Caco-2 (cell line): ENCODE measurements around the gene MACROD2. TPM values are rescaled to one million over a fixed set of nuclear protein-coding genes. Genes with fewer than 3 reads are reported as not detected.
A peak's percentile ranks its signal among the peaks of the same experiment; 100 is the strongest.

Experiments
- BruUV-seq: library from RNA; stranded (reverse); fragments of 400-500 nt; replicated peaks from 2 replicates; lab custom pipeline; 2021; lab: Mats Ljungman, UMichigan
- CTCF ChIA-PET: fragments of 300-600 bp; sonication (Branson Sonifier 250); formaldehyde crosslinking; loops from one replicate; lab custom pipeline; 2022; ENCODE audit warnings: antibody characterized with exemption; lab: Charles Lee
- POLR2A ChIA-PET: fragments of 300-600 bp; sonication (Branson Sonifier 250); formaldehyde crosslinking; loops from one replicate; lab custom pipeline; 2022; ENCODE audit warnings: antibody characterized with exemption; lab: Charles Lee
- DNase-seq, 2 experiments: peaks; one replicate each; pipeline versions ENCODE4 v3.0.0 to v3.0.0-alpha.2; 2020 to 2022
- H3K27me3 ChIP-seq: replicated peaks from 2 replicates; pipeline ENCODE4 v1.6.0; 2011; ENCODE audit warnings: low read length; ENCODE audit not compliant: control insufficient read depth, insufficient read depth
- H3K36me3 ChIP-seq: 2 replicates; pipeline ENCODE4 v1.5.1; 2011; ENCODE audit warnings: low read length; ENCODE audit not compliant: control insufficient read depth, insufficient read depth
- H3K4me1 ChIP-seq: fragments of 250-450 bp; sonication (Bioruptor Pico); 2 replicates; pipeline ENCODE4 v1.5.1; 2020; ENCODE audit warnings: mild to moderate bottlenecking
- H3K4me3 ChIP-seq: 2 replicates; pipeline ENCODE4 v1.5.1; 2011; ENCODE audit warnings: low read depth, mild to moderate bottlenecking, control low read depth, low read length
- H3K9me3 ChIP-seq: fragments of 250-450 bp; sonication (Bioruptor Pico); 2 replicates; pipeline ENCODE4 v1.5.1; 2020; ENCODE audit warnings: mild to moderate bottlenecking, moderate library complexity
- H3K27ac Mint-ChIP-seq: one replicate; pipeline ENCODE4 v1.8.0; 2022; ENCODE audit warnings: mixed read lengths; ENCODE audit not compliant: unreplicated experiment
- H3K27me3 Mint-ChIP-seq: one replicate; pipeline ENCODE4 v1.8.0; 2022; ENCODE audit warnings: mixed read lengths; ENCODE audit not compliant: insufficient read depth, unreplicated experiment
- H3K36me3 Mint-ChIP-seq: one replicate; pipeline ENCODE4 v1.8.0; 2022; ENCODE audit warnings: mild to moderate bottlenecking, mixed read lengths; ENCODE audit not compliant: insufficient read depth, unreplicated experiment
- H3K4me1 Mint-ChIP-seq: one replicate; pipeline ENCODE4 v1.8.0; 2022; ENCODE audit warnings: low read depth, mixed read lengths; ENCODE audit not compliant: unreplicated experiment
- H3K4me3 Mint-ChIP-seq: one replicate; pipeline ENCODE4 v1.8.0; 2022; ENCODE audit warnings: mild to moderate bottlenecking, moderate library complexity, mixed read lengths; ENCODE audit not compliant: unreplicated experiment
- H3K9me3 Mint-ChIP-seq: one replicate; pipeline ENCODE4 v1.8.0; 2022; ENCODE audit warnings: mixed read lengths; ENCODE audit not compliant: unreplicated experiment
- intact Hi-C: fragments of 100-400 bp; cut with micrococcal nuclease; formaldehyde crosslinking; loops from one replicate; pipeline ENCODE4 v1.10.0; 2022; ENCODE audit not compliant: unreplicated experiment
- total RNA-seq: library from RNA; stranded (reverse); gene quantifications from 2 replicates; pipeline ENCODE4 v1.2.3, GENCODE V29; 2022
- TF ChIP-seq, protein P1 (sequence below), 2 experiments: fragments of 200-600 bp in 1 of 2; IDR thresholded peaks; 1 replicate in 1 of 2; 2 replicates in 1 of 2; pipeline versions ENCODE4 v1.5.1 to v1.8.0; 2011 to 2022; ENCODE audit warnings: antibody characterized with exemption in 1 of 2, control low read depth in 1 of 2, inconsistent platforms in 1 of 2, low read depth in 1 of 2, low read length in 1 of 2, mild to moderate bottlenecking in 1 of 2, moderate library complexity in 1 of 2; ENCODE audit not compliant: insufficient read depth in 1 of 2, severe bottlenecking in 1 of 2, unreplicated experiment in 1 of 2

MACROD2 gene
- total RNA-seq, 1 experiment from 2014 or later: 6.4 TPM

DNA sequence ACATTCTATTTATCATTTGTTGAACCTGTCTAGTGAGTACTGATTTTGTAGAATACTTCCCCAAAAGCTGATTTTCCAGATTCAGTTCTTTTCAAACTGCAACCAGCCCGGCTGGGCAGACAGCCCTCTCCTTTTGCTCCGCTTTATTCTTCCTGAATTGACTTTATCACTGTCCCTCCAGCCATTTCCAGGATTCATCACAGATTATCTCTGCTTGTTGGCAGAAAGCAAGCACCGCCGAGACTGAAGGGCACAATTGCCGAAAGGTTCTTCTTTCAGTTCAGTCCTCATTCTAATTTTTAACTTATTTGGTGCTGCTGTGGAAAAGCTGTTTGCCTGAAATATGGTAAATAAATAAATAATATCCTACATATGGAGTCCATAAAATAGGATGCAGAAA, 711.2 kb downstream of the MACROD2 start:
- no peaks in the 10 kb centered on the region for H3K27me3 ChIP-seq
- no peak overlapping the region for H3K4me3 ChIP-seq
- no peaks in the 10 kb centered on the region; the same call in 1 of the 2 replicates for H3K9me3 ChIP-seq
- peaks cover 17% of the 10 kb centered on the region for H3K4me1 Mint-ChIP-seq
- no TSS peak for BruUV-seq
- no peak for DNase-seq
- TF ChIP-seq, protein P1, sequence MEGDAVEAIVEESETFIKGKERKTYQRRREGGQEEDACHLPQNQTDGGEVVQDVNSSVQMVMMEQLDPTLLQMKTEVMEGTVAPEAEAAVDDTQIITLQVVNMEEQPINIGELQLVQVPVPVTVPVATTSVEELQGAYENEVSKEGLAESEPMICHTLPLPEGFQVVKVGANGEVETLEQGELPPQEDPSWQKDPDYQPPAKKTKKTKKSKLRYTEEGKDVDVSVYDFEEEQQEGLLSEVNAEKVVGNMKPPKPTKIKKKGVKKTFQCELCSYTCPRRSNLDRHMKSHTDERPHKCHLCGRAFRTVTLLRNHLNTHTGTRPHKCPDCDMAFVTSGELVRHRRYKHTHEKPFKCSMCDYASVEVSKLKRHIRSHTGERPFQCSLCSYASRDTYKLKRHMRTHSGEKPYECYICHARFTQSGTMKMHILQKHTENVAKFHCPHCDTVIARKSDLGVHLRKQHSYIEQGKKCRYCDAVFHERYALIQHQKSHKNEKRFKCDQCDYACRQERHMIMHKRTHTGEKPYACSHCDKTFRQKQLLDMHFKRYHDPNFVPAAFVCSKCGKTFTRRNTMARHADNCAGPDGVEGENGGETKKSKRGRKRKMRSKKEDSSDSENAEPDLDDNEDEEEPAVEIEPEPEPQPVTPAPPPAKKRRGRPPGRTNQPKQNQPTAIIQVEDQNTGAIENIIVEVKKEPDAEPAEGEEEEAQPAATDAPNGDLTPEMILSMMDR (IDR thresholded peaks at IDR 0.05; ENCODE audit: insufficient read depth in 1 of 2, low read depth in 1 of 2, low read length in 1 of 2, severe bottlenecking in 1 of 2, unreplicated experiment in 1 of 2): no peak
- peaks cover 30% of the 10 kb centered on the region for H3K4me1 ChIP-seq
- no peaks in the 10 kb centered on the region for H3K36me3 Mint-ChIP-seq
- H3K36me3 ChIP-seq: no peaks in the 10 kb centered on the region
- no peaks in the 10 kb centered on the region for H3K9me3 Mint-ChIP-seq
- H3K4me3 Mint-ChIP-seq: no peak overlapping the region
- POLR2A ChIA-PET: no interaction called here
- CTCF ChIA-PET: no interaction called here
- H3K27me3 Mint-ChIP-seq: no peaks in the 10 kb centered on the region
- peak overlapping the region; percentile 10 for H3K27ac Mint-ChIP-seq
- intact Hi-C loops: no loop called here

DNA sequence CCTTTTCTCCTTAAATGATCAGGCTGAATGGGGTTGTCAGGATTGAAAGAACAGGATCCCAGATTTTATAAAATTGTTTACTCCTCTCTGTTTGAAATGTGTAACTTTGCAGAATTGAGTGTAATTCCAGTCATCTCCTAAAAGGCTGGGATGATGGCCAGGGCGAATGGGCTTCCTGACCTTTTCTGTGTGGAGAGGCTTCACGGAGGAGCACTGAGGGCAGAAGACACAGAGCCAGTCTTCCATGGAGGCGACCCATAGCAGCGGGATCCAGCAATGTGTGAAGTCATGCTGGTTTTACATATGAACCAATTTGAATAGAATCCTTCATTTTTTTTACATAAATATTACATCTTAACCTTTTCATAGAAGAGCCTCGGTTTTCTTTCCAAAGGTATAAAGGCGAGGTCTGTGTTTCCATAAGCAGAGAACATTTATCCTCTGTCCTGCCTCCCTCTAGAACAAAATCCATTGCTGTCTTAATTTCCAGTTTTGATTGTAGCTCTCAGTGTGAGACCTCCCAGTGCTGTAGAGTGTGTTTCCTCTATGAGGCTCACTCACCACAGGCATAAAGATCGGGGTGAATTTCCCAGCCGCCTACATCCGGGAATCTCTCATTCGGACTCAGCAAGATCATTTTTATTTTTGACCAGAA, 711.8 kb downstream of the MACROD2 start:
- POLR2A ChIA-PET: no interaction called here
- H3K36me3 Mint-ChIP-seq: no peaks in the 10 kb centered on the region

GRCh38 chr20:14707865-14708596, 712.7 kb downstream of the MACROD2 start:
- no peak overlapping the region for H3K27ac Mint-ChIP-seq
- BruUV-seq: no TSS peak
- TF ChIP-seq, protein P1 (IDR thresholded peaks at IDR 0.05; ENCODE audit: insufficient read depth in 1 of 2, low read depth in 1 of 2, low read length in 1 of 2, severe bottlenecking in 1 of 2, unreplicated experiment in 1 of 2): no peak
- H3K4me1 ChIP-seq: peaks cover 44% of the 10 kb centered on the region
- H3K36me3 ChIP-seq: no peaks in the 10 kb centered on the region
- H3K9me3 ChIP-seq: no peaks in the 10 kb centered on the region; the same call in 1 of the 2 replicates
- H3K4me1 Mint-ChIP-seq: peaks cover 27% of the 10 kb centered on the region
- no peaks in the 10 kb centered on the region for H3K36me3 Mint-ChIP-seq
- ChIA-PET CTCF (no interaction called here), POLR2A (interaction anchor here (0.6 kb wide), 1 partner anchor 386 kb away, joined by 3 read pairs; no protein-coding TSS in a partner anchor)
- no peak for DNase-seq
- intact Hi-C loops: no loop called here
- no peak overlapping the region for H3K4me3 Mint-ChIP-seq
- no peaks in the 10 kb centered on the region for H3K9me3 Mint-ChIP-seq
- no peaks in the 10 kb centered on the region for H3K27me3 ChIP-seq
- H3K27me3 Mint-ChIP-seq: no peaks in the 10 kb centered on the region
- no peak overlapping the region for H3K4me3 ChIP-seq

More for the DNA sequence above, 711.8 kb downstream of the MACROD2 start:
- Histone ChIP-seq H3K4me3 (no peak overlapping the region), H3K9me3 (no peaks in the 10 kb centered on the region; the same call in 1 of the 2 replicates), H3K36me3 (no peaks in the 10 kb centered on the region), H3K4me1 (peaks cover 35% of the 10 kb centered on the region), H3K27me3 (no peaks in the 10 kb centered on the region)
- DNase-seq: no peak
- H3K27me3 Mint-ChIP-seq: no peaks in the 10 kb centered on the region
- no peak overlapping the region for H3K4me3 Mint-ChIP-seq
- H3K4me1 Mint-ChIP-seq: peaks cover 21% of the 10 kb centered on the region
- CTCF ChIA-PET: no interaction called here
- peak overlapping the region; percentile 10 for H3K27ac Mint-ChIP-seq
- H3K9me3 Mint-ChIP-seq: no peaks in the 10 kb centered on the region
- TF ChIP-seq, protein P1 (IDR thresholded peaks at IDR 0.05; ENCODE audit: insufficient read depth in 1 of 2, low read depth in 1 of 2, low read length in 1 of 2, severe bottlenecking in 1 of 2, unreplicated experiment in 1 of 2): no peak
- intact Hi-C loops: no loop called here
- BruUV-seq: no TSS peak
